GM19193 (cell line): ENCODE results near the gene GNB2.

ENCODE experiments used
- POLR2A ChIP-seq: IDR thresholded peaks from 4 replicates; pipeline ENCODE4 v1.6.1; 2011; ENCODE audit not compliant: insufficient read depth, insufficient read length; ENCODE audit errors: extremely low read depth

GNB2 gene

DNA sequence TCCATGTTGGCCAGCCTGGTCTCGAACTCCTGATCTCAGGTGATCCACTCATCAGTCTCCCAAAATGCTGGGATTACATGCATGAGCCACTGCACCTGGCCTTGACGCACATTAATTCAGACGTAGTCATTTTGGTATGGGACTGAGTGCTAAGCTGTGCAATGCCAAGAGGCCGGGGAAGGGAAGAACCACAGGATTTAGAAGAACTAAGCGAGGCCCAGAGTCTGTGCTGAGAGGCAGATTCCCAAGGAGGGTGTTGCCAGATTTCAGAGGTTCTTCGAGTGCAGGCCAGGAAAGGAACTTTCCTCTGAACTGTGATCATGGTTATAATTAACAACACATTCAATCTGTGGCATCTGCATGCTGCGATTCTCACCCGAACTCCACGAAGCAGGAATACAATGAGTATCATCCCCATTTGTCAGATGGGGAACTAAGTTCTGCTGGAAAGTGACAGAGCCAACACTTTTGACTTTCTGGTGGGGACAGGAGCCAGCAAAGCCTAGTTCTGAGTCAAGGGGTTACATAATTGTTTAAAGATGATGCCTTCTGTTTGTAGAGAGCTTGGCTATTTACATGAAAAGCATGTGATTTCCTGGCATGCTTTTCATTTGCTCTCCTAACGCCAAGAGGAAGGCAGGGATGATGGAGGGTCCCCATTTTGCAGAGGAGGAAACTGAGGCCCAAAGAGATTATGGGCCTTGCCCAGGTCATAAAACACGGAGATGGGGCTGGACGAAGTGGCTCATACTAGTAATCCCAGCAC is 53.6 kb downstream of the GNB2 start:
- TF ChIP-seq POLR2A = no peak

DNA sequence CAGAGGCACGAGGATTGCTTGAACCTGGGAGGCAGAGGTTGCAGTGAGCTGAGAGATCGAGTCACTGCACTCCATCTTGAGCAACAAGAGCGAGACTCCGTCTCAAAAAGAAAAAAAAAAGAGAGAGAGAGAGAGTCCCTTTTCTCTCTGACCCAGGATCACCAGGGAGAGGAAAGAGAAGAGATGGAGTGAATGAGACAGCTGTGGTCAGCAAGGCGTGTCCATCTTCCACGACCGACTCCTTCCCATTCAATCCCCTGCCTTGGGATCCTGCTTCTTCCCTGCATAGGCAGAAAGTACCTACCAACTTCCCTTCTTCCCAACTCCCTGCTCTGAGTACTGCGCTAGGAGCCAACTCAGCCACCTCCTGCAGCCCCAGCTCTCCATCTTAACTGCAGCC is 54.7 kb downstream of the GNB2 start:
- TF ChIP-seq POLR2A = no peak
